NCI-H446 (cell line): ENCODE results near the gene TMOD2.

Experiments
- DNase-seq, 2 experiments: peaks; one replicate each; lab custom pipeline; 2025; lab: John Stamatoyannopoulos, UW

Gene TMOD2

GRCh38 chr15:51825698-51826097 lies 74.3 kb downstream of the TMOD2 start:
- DNase-seq, result no peak

- DNase-seq, result no peak
Measured at GRCh38 chr15:51828621-51829375, 77.4 kb downstream of the TMOD2 start.

- DNase-seq, result peak; percentile 68 to 91
Measured at GRCh38 chr15:51829376-51830275, 78.2 kb downstream of the TMOD2 start, which contains the start of gene TMOD3. Gene TMOD3, plus strand, starts transcription at chr15:51829653. Its CDS starts 33,232 bp downstream, at chr15:51862885.

GRCh38 chr15:51830276-51830806 lies 78.9 kb downstream of the TMOD2 start:
- DNase-seq, result no peak

GRCh38 chr15:51833772-51834171 lies 82.4 kb downstream of the TMOD2 start:
- no peak for DNase-seq

- DNase-seq, result no peak
Measured at GRCh38 chr15:51837792-51838251, 86.4 kb downstream of the TMOD2 start.

- no peak for DNase-seq
Measured at GRCh38 chr15:51838270-51838669, 86.9 kb downstream of the TMOD2 start.

- DNase-seq, result no peak
Measured at GRCh38 chr15:51840692-51841091, 89.3 kb downstream of the TMOD2 start.

- DNase-seq, result no peak
Measured at GRCh38 chr15:51841406-51842040, 90.1 kb downstream of the TMOD2 start.

GRCh38 chr15:51842265-51842664 lies 90.9 kb downstream of the TMOD2 start:
- DNase-seq, result no peak

- DNase-seq, result no peak
Measured at GRCh38 chr15:51842852-51843737, 91.7 kb downstream of the TMOD2 start.

- peak in 1 of 2 experiments; percentile 17 for DNase-seq
Measured at GRCh38 chr15:51844747-51845426, 93.5 kb downstream of the TMOD2 start.

- DNase-seq, result no peak
Measured at GRCh38 chr15:51846066-51846462, 94.7 kb downstream of the TMOD2 start.

GRCh38 chr15:51846463-51847230 lies 95.2 kb downstream of the TMOD2 start:
- DNase-seq, result peak in 1 of 2 experiments; percentile 36

- no peak for DNase-seq
Measured at GRCh38 chr15:51848811-51849210, 97.4 kb downstream of the TMOD2 start.

GRCh38 chr15:51849860-51850259 lies 98.5 kb downstream of the TMOD2 start:
- peak in 1 of 2 experiments; percentile 25 for DNase-seq

GRCh38 chr15:51853998-51854397 lies 102.6 kb downstream of the TMOD2 start:
- DNase-seq, result no peak

- no peak for DNase-seq
Measured at GRCh38 chr15:51855612-51856011, 104.2 kb downstream of the TMOD2 start.

GRCh38 chr15:51856714-51857380 lies 105.5 kb downstream of the TMOD2 start:
- DNase-seq, result no peak
